Measurements from ENCODE around the gene SPATA21.

The SPATA21 gene

GRCh38 chr1:16356867-16357266, 80.4 kb downstream of the SPATA21 start:
- no peaks in the 10 kb centered on the region for H3K36me3 ChIP-seq (ENCODE audit: low read length)
- no peak overlapping the region for H2AFZ ChIP-seq (ENCODE audit: low read depth, low read length, severe bottlenecking)
- no peak overlapping the region for H3K4me3 ChIP-seq (ENCODE audit: insufficient read depth, low read length, poor library complexity, severe bottlenecking)
- TF ChIP-seq EZH2phosphoT487 (conservative IDR thresholded peaks at IDR 0.05; ENCODE audit: low read length) (no peak), CTCF (IDR thresholded peaks at IDR 0.05; ENCODE audit: insufficient read depth, low read length, poor library complexity, severe bottlenecking) (no peak)
- no peak overlapping the region for H3K9ac ChIP-seq (ENCODE audit: low read length)
- H3F3A ChIP-seq (ENCODE audit: insufficient read depth), result no peaks in the 10 kb centered on the region; the same call in 1 of the 2 replicates
- no peaks in the 10 kb centered on the region for H3K9me2 ChIP-seq (replicated peaks; ENCODE audit: insufficient read depth, low read length)
- peaks cover 2% of the 10 kb centered on the region; the same call in 1 of the 2 replicates for H3K79me2 ChIP-seq (ENCODE audit: insufficient read depth, low read length)
- H4K20me1 ChIP-seq (ENCODE audit: low read depth, low read length), result no peaks in the 10 kb centered on the region
- H3K27ac ChIP-seq (ENCODE audit: low read depth, low read length), result no peak overlapping the region
- no peaks in the 10 kb centered on the region for H3K27me3 ChIP-seq (ENCODE audit: low read length)
- H3K9me3 ChIP-seq (ENCODE audit: insufficient read depth, low read length), result no peaks in the 10 kb centered on the region
- no peak overlapping the region for H3K4me2 ChIP-seq (ENCODE audit: low read depth, low read length, poor library complexity, severe bottlenecking)

GRCh38 chr1:16354619-16355018, 82.6 kb downstream of the SPATA21 start:
- TF ChIP-seq CTCF (IDR thresholded peaks at IDR 0.05; ENCODE audit: insufficient read depth, low read length, poor library complexity, severe bottlenecking) (no peak), EZH2phosphoT487 (conservative IDR thresholded peaks at IDR 0.05; ENCODE audit: low read length) (no peak)
- H3K79me2 ChIP-seq (ENCODE audit: insufficient read depth, low read length), result peaks cover 24% of the 10 kb centered on the region
- H3F3A ChIP-seq (ENCODE audit: insufficient read depth), result no peaks in the 10 kb centered on the region; the same call in 1 of the 2 replicates
- H3K4me2 ChIP-seq (ENCODE audit: low read depth, low read length, poor library complexity, severe bottlenecking), result no peak overlapping the region
- no peak overlapping the region for H2AFZ ChIP-seq (ENCODE audit: low read depth, low read length, severe bottlenecking)
- H3K9me2 ChIP-seq (replicated peaks; ENCODE audit: insufficient read depth, low read length), result no peaks in the 10 kb centered on the region
- H3K27ac ChIP-seq (ENCODE audit: low read depth, low read length), result no peak overlapping the region
- no peak overlapping the region for H3K4me3 ChIP-seq (ENCODE audit: insufficient read depth, low read length, poor library complexity, severe bottlenecking)
- no peaks in the 10 kb centered on the region for H4K20me1 ChIP-seq (ENCODE audit: low read depth, low read length)
- H3K9me3 ChIP-seq (ENCODE audit: insufficient read depth, low read length), result no peaks in the 10 kb centered on the region
- no peaks in the 10 kb centered on the region for H3K27me3 ChIP-seq (ENCODE audit: low read length)
- H3K36me3 ChIP-seq (ENCODE audit: low read length), result no peaks in the 10 kb centered on the region
- no peak overlapping the region for H3K9ac ChIP-seq (ENCODE audit: low read length)

- H2AFZ ChIP-seq (ENCODE audit: low read depth, low read length, severe bottlenecking), result peak overlapping the region; percentile 76
- H3K9ac ChIP-seq (ENCODE audit: low read length), result peak overlapping the region; percentile 73
- H3K4me3 ChIP-seq (ENCODE audit: insufficient read depth, low read length, poor library complexity, severe bottlenecking), result peak overlapping the region; percentile 51
- H3F3A ChIP-seq (ENCODE audit: insufficient read depth), result no peaks in the 10 kb centered on the region; the same call in 1 of the 2 replicates
- H3K27me3 ChIP-seq (ENCODE audit: low read length), result no peaks in the 10 kb centered on the region
- peak overlapping the region; percentile 38; the same call in 1 of the 2 replicates for H3K27ac ChIP-seq (ENCODE audit: low read depth, low read length)
- no peaks in the 10 kb centered on the region for H3K9me2 ChIP-seq (replicated peaks; ENCODE audit: insufficient read depth, low read length)
- peaks cover 41% of the 10 kb centered on the region for H3K79me2 ChIP-seq (ENCODE audit: insufficient read depth, low read length)
- H3K9me3 ChIP-seq (ENCODE audit: insufficient read depth, low read length), result no peaks in the 10 kb centered on the region
- H3K36me3 ChIP-seq (ENCODE audit: low read length), result no peaks in the 10 kb centered on the region
- TF ChIP-seq CTCF (IDR thresholded peaks at IDR 0.05; ENCODE audit: insufficient read depth, low read length, poor library complexity, severe bottlenecking), result no peak
- TF ChIP-seq EZH2phosphoT487 (conservative IDR thresholded peaks at IDR 0.05; ENCODE audit: low read length), result no peak
- no peaks in the 10 kb centered on the region for H4K20me1 ChIP-seq (ENCODE audit: low read depth, low read length)
- peak overlapping the region; percentile 74 for H3K4me2 ChIP-seq (ENCODE audit: low read depth, low read length, poor library complexity, severe bottlenecking)
Measured at GRCh38 chr1:16352842-16353535, 84.2 kb downstream of the SPATA21 start.
